ENCODE results near the gene ARHGAP15.

- TF ChIP-seq HDGF (IDR thresholded peaks at IDR 0.05; ENCODE audit: borderline replicate concordance) (no peak), SP1 (IDR thresholded peaks at IDR 0.05) (no peak), PKNOX1 (IDR thresholded peaks at IDR 0.05) (no peak), FOXM1 (IDR thresholded peaks at IDR 0.05; ENCODE audit: borderline replicate concordance) (no peak), NFRKB (IDR thresholded peaks at IDR 0.05) (no peak), ARNT (IDR thresholded peaks at IDR 0.05) (no peak), FOXA1 (IDR thresholded peaks at IDR 0.05) (no peak), FOXK2 (IDR thresholded peaks at IDR 0.05) (no peak), ELF4 (IDR thresholded peaks at IDR 0.05) (no peak)
Observed at GRCh38 chr2:143607231-143608062, 478.2 kb downstream of the ARHGAP15 start.

Measured in HEK293T (cell line).